GM23338 (cell line): ENCODE data around the gene GREB1L.

Experiments used
- EZH2 ChIP-seq: fragments of 200-600 bp; sonication (generic); IDR thresholded peaks from one replicate; pipeline ENCODE4 v1.8.0; 2017; ENCODE audit warnings: antibody characterized with exemption, mild to moderate bottlenecking, low read depth; ENCODE audit not compliant: unreplicated experiment
- EZH2phosphoT487 ChIP-seq: fragments of 200-600 bp; sonication (generic); IDR thresholded peaks from one replicate; pipeline ENCODE4 v1.8.1; 2018; ENCODE audit warnings: antibody characterized with exemption; ENCODE audit not compliant: unreplicated experiment
- POLR2AphosphoS5 ChIP-seq: IDR thresholded peaks from 2 replicates; pipeline ENCODE4 v1.6.1; 2016; ENCODE audit warnings: antibody characterized with exemption, low read depth
- ZNF114 ChIP-seq: fragments of 250-450 bp; sonication (Bioruptor Pico); IDR thresholded peaks from 2 replicates; pipeline ENCODE4 v1.5.0; 2020; ENCODE audit warnings: mild to moderate bottlenecking, moderate library complexity
- TF ChIP-seq, protein P1 (sequence below), 2 experiments: fragments of 200-600 bp in 1 of 2; sonication (generic) in 1 of 2; conservative IDR thresholded peaks; 2 replicates each; pipeline versions ENCODE4 v1.5.1 to v1.6.1; 2016 to 2017; ENCODE audit warnings: antibody characterized with exemption in 2 of 2, low read depth in 2 of 2, mild to moderate bottlenecking in 2 of 2, moderate library complexity in 1 of 2
- TF ChIP-seq, protein P2 (sequence below): IDR thresholded peaks from 2 replicates; pipeline ENCODE4 v1.6.1; 2016; ENCODE audit warnings: antibody characterized with exemption

DNA sequence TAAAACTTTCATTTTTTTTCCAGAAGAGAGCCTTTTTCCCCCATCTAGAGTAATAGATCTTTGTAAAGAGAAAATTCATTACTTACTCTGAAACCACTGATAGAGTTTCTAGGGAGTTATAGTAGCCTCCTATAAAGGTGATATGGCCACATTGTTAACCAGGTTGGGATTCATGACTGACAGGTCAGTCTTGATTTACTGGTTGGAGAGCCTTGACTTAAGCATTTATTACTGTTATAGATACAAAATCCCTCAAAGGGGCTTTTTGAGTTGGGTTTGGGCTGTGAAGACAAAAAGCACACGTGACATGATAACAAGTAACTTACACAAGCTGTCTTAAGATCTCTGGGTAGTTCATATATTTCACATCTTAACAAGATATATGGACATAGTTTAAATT lies 141.0 kb downstream of the GREB1L start:
- TF ChIP-seq, protein P1, sequence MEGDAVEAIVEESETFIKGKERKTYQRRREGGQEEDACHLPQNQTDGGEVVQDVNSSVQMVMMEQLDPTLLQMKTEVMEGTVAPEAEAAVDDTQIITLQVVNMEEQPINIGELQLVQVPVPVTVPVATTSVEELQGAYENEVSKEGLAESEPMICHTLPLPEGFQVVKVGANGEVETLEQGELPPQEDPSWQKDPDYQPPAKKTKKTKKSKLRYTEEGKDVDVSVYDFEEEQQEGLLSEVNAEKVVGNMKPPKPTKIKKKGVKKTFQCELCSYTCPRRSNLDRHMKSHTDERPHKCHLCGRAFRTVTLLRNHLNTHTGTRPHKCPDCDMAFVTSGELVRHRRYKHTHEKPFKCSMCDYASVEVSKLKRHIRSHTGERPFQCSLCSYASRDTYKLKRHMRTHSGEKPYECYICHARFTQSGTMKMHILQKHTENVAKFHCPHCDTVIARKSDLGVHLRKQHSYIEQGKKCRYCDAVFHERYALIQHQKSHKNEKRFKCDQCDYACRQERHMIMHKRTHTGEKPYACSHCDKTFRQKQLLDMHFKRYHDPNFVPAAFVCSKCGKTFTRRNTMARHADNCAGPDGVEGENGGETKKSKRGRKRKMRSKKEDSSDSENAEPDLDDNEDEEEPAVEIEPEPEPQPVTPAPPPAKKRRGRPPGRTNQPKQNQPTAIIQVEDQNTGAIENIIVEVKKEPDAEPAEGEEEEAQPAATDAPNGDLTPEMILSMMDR (conservative IDR thresholded peaks at IDR 0.05; ENCODE audit: low read depth in 2 of 2), result no peak
- no peak for TF ChIP-seq EZH2
- no peak for TF ChIP-seq POLR2AphosphoS5
- TF ChIP-seq, protein P2, sequence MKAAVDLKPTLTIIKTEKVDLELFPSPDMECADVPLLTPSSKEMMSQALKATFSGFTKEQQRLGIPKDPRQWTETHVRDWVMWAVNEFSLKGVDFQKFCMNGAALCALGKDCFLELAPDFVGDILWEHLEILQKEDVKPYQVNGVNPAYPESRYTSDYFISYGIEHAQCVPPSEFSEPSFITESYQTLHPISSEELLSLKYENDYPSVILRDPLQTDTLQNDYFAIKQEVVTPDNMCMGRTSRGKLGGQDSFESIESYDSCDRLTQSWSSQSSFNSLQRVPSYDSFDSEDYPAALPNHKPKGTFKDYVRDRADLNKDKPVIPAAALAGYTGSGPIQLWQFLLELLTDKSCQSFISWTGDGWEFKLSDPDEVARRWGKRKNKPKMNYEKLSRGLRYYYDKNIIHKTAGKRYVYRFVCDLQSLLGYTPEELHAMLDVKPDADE, result no peak
- TF ChIP-seq EZH2phosphoT487, result no peak
- no peak for TF ChIP-seq ZNF114 (CRISPR knock-in tag)
